GM12872 (cell line): ENCODE data around the gene DYRK2.
A peak's percentile ranks its signal among the peaks of the same experiment; 100 is the strongest.

Experiments used
- TF ChIP-seq, protein P1 (sequence below): IDR thresholded peaks from 3 replicates; pipeline ENCODE4 v1.5.1; 2011; ENCODE audit warnings: low read depth, mild to moderate bottlenecking, low read length, moderate library complexity; ENCODE audit not compliant: insufficient read depth

DYRK2 gene

DNA sequence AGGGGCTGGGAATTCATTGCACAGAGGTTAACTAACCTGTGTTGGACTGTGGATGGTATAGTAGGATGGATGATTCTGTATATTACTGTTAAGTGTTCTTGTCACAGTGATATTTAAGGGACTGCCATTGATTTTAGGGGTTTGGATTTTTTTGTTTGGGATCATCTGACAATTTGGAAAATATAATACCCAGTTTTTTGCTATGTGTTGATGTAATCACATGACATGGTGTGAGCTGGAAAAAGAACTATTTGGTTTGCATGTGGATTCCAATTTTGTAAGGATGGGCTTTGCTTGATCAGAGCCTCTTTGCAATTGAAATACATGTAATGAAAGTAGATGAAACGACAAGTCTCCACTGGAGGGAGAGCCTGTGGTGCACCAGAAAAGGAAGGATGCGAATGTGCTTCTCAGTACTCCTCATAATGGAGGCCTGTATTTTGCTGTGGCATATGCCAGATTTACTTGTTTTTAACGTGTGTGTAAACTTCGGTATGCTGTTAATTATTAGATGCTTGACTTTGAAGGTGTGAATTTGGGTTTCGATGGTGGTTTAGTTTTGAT lies 2.7 kb downstream of the DYRK2 start:
- TF ChIP-seq, protein P1, sequence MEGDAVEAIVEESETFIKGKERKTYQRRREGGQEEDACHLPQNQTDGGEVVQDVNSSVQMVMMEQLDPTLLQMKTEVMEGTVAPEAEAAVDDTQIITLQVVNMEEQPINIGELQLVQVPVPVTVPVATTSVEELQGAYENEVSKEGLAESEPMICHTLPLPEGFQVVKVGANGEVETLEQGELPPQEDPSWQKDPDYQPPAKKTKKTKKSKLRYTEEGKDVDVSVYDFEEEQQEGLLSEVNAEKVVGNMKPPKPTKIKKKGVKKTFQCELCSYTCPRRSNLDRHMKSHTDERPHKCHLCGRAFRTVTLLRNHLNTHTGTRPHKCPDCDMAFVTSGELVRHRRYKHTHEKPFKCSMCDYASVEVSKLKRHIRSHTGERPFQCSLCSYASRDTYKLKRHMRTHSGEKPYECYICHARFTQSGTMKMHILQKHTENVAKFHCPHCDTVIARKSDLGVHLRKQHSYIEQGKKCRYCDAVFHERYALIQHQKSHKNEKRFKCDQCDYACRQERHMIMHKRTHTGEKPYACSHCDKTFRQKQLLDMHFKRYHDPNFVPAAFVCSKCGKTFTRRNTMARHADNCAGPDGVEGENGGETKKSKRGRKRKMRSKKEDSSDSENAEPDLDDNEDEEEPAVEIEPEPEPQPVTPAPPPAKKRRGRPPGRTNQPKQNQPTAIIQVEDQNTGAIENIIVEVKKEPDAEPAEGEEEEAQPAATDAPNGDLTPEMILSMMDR, result peak; percentile 20; the same call in 1 of the 3 replicates

DNA sequence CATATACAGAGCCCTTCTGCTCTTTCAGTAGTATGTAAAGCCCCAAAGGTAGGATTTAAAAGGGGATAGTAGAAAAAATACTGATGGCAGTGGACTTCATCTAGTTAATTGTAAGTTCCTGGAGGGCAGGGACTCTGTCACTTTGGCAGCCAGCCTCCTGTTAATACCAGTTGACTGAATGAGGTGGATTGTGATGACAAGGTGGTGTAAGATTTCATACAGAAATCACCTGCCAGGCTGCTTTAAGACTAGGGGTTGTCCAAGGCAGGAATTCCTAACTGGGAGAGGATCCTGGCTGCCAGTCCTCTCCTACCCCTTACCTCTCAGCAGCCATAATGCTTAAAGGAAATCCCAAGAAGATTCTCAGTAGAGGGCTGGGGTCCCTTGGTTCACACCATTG lies 7.3 kb downstream of the DYRK2 start:
- TF ChIP-seq, protein P1, result no peak

DNA sequence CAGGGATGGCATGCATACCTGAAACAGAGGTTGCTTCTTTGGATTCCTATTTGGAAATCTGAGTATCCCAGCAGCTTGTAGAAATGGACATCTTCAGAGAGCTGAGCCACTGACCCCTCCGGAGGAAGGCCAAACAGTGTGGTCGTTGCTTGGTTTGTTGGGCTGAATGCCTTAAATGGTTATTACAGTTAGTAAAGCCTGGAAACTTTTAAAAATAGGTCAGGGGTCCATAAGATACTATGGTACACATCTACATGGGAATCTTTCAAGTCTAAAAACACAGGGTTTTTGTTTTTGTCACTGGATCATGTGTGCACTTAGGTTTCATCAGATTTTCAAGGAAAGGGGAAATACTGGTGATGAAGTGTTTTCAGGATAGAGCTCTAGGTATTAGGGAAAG lies 7.7 kb downstream of the DYRK2 start:
- TF ChIP-seq, protein P1, result no peak

DNA sequence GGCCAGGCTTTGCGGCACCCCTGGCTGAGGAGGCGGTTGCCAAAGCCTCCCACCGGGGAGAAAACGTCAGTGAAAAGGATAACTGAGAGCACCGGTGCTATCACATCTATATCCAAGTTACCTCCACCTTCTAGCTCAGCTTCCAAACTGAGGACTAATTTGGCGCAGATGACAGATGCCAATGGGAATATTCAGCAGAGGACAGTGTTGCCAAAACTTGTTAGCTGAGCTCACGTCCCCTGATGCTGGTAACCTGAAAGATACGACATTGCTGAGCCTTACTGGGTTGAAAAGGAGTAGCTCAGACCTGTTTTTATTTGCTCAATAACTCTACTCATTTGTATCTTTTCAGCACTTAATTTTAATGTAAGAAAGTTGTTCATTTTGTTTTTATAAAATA lies 9.9 kb downstream of the DYRK2 start:
- TF ChIP-seq, protein P1, result no peak

DNA sequence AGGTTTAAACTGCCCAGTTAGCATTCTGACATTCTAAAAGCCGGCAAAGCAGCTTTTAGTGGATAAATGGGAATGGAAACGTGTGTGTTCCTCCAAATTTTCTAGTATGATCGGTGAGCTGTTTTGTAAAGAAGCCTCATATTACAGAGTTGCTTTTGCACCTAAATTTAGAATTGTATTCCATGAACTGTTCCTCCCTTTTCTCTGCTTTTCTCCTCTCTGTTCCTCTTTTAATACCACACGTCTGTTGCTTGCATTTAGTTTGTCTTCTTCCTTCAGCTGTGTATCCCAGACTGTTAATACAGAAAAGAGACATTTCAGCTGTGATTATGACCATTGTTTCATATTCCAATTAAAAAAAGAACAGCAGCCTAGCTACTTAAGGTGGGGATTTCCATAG lies 10.7 kb downstream of the DYRK2 start:
- TF ChIP-seq, protein P1, result no peak

DNA sequence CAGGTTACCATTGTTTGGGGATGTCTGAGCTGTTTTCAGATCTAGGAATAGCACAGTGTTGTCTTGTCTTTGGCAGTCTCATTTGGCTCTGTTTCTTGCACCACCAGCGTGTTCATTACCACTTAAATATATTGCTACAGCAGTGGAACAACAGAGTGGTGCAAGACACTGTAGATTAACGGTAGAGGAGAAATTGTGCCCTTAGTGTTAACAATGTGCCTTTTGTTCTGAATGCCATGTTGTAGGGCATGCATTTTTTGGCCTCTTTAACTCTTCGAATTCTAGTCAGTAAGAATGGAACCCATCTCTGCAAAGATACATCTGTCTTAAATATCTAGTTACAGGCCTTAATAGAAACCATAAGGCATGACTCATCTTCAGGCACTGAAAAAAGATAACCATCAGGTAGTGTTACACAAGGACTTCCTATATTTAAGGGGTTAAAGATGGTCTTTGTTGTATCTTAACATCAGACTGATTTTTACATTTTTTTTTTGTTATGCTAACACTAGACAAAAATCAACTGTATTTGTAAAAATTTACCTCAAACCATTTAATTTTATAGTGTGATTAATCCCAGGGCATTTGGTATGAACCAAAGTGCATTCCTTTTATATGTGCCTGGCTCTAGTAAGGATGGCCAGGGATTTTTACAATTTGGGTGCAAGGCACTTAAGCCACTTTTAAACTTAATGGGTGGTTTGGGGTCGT lies 12.9 kb downstream of the DYRK2 start:
- TF ChIP-seq, protein P1, result no peak

DNA sequence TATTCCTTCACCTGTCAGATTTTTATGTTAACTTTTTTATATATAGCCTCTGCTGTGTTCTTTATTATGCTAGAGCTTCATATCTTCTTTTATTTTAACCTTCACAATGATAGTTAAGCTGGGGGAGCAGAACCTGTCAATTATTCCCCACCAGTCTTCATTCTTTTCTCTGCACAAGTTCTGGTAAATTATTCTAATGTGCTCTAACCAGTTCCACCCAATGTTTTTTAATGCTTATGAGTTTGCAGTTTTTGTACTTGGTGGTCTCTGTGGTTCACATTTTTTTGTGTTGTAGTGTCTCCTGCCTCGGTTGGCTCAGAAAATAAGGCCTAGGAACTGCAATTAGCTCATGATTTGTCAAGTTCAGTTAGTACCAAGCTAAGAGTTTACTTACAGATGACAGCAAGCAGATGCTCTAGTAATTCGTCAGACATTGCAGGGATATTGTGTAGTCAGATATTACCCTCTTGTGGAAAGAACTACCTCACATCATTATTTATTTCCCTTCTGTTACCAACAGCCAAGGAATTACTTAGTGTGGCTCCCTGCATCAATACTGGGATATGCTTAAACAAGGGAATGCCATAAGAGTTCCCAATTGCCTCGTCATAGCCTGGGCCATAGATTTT lies 14.5 kb downstream of the DYRK2 start:
- TF ChIP-seq, protein P1, result no peak
